GM12865 (cell line): Measurements from ENCODE around the gene MPV17.
"Not testable (repeated sequence)": the region's sequence is repeated elsewhere in the genome, so short reads cannot be mapped to it uniquely, and the experiment has no call there.

Experiments
- DNase-seq: peaks from one replicate; pipeline ENCODE4 v3.0.0; 2010; ENCODE audit warnings: low read depth
- H3K4me3 ChIP-seq: 2 replicates; pipeline ENCODE4 v1.5.1; 2011; ENCODE audit warnings: mild to moderate bottlenecking, low read depth, low read length, control low read depth
- TF ChIP-seq, protein P1 (sequence below): IDR thresholded peaks from 2 replicates; pipeline ENCODE4 v1.5.1; 2011; ENCODE audit warnings: low read length, control low read depth, low read depth, inconsistent platforms; ENCODE audit not compliant: insufficient read depth; ENCODE audit errors: missing control alignments

Gene MPV17

DNA sequence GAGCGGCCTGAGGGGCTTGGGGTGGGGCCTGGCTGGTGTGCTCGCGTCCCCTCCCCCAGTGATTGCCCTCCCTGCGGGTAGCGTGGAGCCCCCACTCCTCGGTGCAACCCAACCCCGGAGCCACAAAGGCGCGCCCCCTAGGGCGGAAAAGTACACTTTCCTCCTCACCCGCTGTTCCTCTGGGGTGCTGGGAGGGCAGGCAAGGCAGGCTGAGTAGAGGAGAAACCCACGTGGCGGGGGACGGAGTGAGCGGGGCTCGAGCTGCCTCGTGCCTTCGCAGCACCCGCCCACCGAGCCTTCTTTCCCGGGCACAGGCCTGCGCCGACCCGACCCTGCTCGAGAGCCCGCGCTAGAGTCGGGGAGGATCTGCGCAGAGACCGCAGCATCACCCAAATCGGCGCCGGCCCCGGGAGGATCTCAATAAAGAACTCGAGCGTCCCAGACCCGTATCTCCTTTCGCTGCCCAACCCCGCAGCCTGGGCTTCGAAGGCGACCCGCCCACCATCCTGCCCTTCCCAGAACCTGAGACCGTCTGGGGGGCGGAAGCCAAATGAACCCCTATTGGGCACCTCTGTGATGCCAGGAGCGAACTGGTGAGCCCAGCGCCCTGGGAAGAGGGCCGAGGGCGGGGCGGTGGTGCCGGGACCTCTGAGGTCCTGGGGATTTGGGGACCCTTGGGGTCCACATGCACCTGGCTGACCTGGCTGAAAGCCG is 16.2 kb downstream of the MPV17 start:
- H3K4me3 ChIP-seq, result peak overlapping the region; percentile 17
- TF ChIP-seq, protein P1, sequence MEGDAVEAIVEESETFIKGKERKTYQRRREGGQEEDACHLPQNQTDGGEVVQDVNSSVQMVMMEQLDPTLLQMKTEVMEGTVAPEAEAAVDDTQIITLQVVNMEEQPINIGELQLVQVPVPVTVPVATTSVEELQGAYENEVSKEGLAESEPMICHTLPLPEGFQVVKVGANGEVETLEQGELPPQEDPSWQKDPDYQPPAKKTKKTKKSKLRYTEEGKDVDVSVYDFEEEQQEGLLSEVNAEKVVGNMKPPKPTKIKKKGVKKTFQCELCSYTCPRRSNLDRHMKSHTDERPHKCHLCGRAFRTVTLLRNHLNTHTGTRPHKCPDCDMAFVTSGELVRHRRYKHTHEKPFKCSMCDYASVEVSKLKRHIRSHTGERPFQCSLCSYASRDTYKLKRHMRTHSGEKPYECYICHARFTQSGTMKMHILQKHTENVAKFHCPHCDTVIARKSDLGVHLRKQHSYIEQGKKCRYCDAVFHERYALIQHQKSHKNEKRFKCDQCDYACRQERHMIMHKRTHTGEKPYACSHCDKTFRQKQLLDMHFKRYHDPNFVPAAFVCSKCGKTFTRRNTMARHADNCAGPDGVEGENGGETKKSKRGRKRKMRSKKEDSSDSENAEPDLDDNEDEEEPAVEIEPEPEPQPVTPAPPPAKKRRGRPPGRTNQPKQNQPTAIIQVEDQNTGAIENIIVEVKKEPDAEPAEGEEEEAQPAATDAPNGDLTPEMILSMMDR, result no peak

DNA sequence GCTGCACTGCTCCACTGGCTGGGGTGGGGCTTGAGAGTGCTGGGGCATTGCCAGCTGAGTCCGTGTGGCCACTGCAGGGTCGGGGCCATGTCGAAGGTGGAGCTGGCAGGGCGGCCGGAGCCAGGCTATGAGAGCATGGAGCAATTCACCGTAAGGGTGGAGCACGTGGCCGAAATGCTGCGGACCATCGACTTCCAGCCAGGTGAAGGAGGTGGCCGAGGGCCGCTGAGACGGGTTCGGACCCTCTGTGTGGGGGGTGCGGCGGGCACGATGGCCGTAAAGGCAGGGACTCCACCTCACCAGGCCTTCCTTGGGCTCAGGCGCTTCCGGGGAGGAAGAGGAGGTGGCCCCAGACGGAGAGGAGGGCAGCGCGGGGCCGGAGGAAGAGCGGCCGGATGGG is 16.8 kb downstream of the MPV17 start:
- peak; percentile 19 for DNase-seq
- no peak overlapping the region; the same call in 1 of the 2 replicates for H3K4me3 ChIP-seq
- TF ChIP-seq, protein P1, result no peak

More for the DNA sequence above, 16.2 kb downstream of the MPV17 start:
- no peak for DNase-seq

DNA sequence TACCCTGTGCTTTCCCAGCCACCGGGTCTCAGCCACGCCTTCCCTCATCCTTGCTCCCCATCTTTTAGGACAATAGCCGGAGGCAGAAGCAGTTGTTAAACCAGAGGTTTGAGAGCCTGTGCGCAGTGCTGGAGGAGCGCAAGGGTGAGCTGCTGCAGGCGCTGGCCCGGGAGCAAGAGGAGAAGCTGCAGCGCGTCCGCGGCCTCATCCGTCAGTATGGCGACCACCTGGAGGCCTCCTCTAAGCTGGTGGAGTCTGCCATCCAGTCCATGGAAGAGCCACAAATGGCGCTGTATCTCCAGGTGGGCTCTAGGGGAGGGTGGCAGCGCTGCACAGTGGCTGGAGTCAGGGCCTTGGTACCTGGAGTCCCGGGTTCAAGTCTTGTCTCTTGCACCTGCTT is 17.4 kb downstream of the MPV17 start:
- DNase-seq, result no peak
- H3K4me3 ChIP-seq, result no peak overlapping the region
- TF ChIP-seq, protein P1, result no peak

DNA sequence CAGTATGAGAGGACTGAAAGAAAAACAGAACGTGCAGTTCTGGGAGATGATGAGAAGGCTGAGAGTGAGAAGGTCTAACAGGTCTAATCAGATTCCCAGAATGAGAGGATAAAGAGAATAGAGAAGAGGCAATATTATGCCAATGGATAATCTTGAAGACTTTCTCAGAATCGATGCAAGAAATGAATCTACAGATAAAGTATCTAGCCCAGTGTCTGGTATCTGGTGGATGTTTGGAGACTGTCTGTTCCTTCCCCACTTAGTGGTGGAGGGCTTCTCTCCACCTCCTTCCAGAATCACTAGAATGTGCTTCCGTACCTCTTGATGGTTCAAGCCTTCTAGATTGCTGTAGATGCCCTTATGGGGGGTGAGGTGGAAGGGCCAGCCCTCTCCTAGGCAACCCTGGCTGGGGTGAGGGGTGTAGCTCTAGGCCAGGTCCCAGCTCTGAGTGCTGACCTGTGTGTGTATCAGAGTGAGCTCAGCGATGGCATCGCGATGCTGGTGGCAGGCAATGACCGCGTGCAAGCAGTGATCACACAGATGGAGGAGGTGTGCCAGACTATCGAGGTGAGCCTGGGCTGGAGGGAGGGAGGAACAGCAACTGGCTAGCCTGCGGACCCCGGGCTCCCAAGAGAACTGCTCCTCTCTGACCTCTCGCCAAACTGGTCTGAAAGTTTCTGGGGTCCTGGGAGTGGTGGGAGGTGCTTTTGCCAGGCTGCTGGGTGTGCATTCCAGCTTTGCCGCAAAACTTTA is 18.2 kb downstream of the MPV17 start:
- H3K4me3 ChIP-seq, result no peak overlapping the region
- DNase-seq, result no peak
- TF ChIP-seq, protein P1, result no peak

DNA sequence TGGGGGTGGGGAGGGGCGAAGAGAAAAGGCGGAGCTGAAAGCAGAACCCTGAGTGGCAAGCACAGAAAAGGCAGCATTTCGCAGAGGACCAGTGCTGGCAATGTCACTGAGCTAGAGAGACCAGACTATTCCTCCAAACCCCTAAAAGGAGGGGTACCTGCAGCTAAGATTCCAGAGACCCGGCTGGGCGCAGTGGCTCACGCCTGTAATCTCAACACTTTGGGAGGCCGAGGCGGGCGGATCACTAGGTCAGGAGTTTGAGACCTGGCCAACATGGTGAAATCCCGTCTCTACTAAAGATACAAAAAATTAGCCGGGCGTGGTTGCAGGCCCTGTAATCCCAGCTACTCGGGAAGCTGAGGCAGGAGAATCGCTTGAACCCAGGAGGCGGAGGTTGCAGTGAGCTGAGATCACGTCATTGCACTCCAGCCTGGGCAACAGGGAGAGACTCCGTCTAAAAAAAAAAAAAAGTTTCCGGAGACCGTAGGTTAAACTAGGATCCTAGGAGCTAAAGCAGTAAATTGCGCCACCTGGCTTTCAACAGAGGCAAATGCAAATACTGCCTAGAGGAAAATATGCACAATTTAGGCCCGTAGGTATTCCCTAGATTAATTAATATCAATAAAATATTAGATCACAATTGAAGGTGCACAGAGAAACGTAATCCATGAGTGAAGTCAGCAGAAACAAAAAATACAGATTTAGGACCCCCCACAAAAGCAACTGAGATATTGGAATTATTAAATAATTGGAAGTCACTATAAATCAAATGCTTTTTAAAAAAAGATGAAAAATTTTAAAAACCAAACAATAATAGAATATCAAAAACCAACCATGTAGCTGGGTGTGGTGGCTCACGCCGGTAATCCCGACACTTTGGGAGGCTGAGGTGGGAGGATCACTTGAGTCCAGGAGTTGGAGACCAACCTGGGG is 19.5 kb downstream of the MPV17 start:
- TF ChIP-seq, protein P1, result peak; percentile 78
- no peak overlapping the region for H3K4me3 ChIP-seq
- peak; percentile 67 for DNase-seq

DNA sequence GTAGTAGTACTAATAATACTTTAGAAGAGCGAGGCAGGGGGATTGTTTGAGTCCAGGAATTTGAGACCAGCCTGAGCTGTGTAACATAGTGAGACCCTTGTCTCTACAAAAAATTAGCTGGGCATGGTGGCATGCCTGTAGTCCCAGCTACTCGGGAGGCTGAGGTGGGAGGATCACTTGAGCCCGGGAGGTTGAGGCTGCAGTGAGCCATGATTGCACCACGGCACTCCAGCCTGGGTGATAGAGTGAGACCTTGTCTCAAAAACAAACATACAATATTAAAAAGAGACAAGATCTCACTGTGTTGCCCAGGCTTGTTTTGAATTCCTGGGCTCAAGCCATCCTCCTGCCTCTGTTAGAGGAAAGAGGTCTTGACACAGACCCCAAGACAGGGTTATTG is 22.3 kb downstream of the MPV17 start:
- H3K4me3 ChIP-seq, DNase-seq: not testable (repeated sequence)
